Loucy (cell line): Measurements from ENCODE around the gene ITGA2.

Experiments used
- H2AFZ ChIP-seq: fragments of 200-600 bp; sonication (generic); 2 replicates; pipeline ENCODE4 v1.6.0; 2016; ENCODE audit warnings: antibody characterized with exemption, mild to moderate bottlenecking, low read length, moderate library complexity
- H3F3A ChIP-seq: fragments of 200-600 bp; 2 replicates; pipeline ENCODE4 v1.6.0; 2016; ENCODE audit warnings: antibody characterized with exemption, low read depth, mild to moderate bottlenecking
- H3K27me3 ChIP-seq: fragments of 200-600 bp; sonication (generic); 2 replicates; pipeline ENCODE4 v1.6.1; 2014; ENCODE audit warnings: low read length, mild to moderate bottlenecking; ENCODE audit not compliant: insufficient read depth, poor library complexity, severe bottlenecking
- H3K36me3 ChIP-seq: fragments of 200-600 bp; sonication (generic); 2 replicates; pipeline ENCODE4 v1.6.1; 2016; ENCODE audit warnings: low read length; ENCODE audit not compliant: insufficient read depth
- H3K4me1 ChIP-seq: fragments of 200-600 bp; sonication (generic); 2 replicates; pipeline ENCODE4 v1.5.1; 2014; ENCODE audit warnings: low read length, mild to moderate bottlenecking; ENCODE audit not compliant: insufficient read depth, poor library complexity, severe bottlenecking
- H3K4me2 ChIP-seq: fragments of 200-600 bp; sonication (generic); 2 replicates; pipeline ENCODE4 v1.6.0; 2014; ENCODE audit warnings: antibody characterized with exemption, low read length, low read depth, mild to moderate bottlenecking; ENCODE audit not compliant: poor library complexity, severe bottlenecking
- H3K4me3 ChIP-seq: fragments of 200-600 bp; sonication (generic); 2 replicates; pipeline ENCODE4 v1.5.1; 2014; ENCODE audit warnings: low read length, mild to moderate bottlenecking, mixed read lengths; ENCODE audit not compliant: poor library complexity, severe bottlenecking
- H3K79me2 ChIP-seq: fragments of 200-600 bp; sonication (generic); 2 replicates; pipeline ENCODE4 v1.6.1; 2014; ENCODE audit warnings: low read length; ENCODE audit not compliant: insufficient read depth
- H3K9ac ChIP-seq: fragments of 200-600 bp; sonication (generic); 2 replicates; pipeline ENCODE4 v1.6.0; 2014; ENCODE audit warnings: mild to moderate bottlenecking, low read depth, low read length, moderate library complexity; ENCODE audit not compliant: poor library complexity, severe bottlenecking
- H3K9me2 ChIP-seq: fragments of 200-600 bp; sonication (generic); replicated peaks from 2 replicates; pipeline ENCODE4 v1.6.1; 2016; ENCODE audit warnings: low read depth, low read length, mixed read lengths
- H3K9me3 ChIP-seq: fragments of 200-600 bp; sonication (generic); 2 replicates; pipeline ENCODE4 v1.6.1; 2014; ENCODE audit warnings: mild to moderate bottlenecking, antibody characterized with exemption, low read length, low read depth; ENCODE audit not compliant: insufficient read depth
- H4K20me1 ChIP-seq: fragments of 200-600 bp; sonication (generic); 2 replicates; pipeline ENCODE4 v1.6.0; 2014; ENCODE audit warnings: antibody characterized with exemption, low read length, mild to moderate bottlenecking; ENCODE audit not compliant: insufficient read depth, poor library complexity, severe bottlenecking
- CTCF ChIP-seq: fragments of 200-600 bp; sonication (generic); conservative IDR thresholded peaks from 2 replicates; pipeline ENCODE4 v1.5.1; 2014; ENCODE audit warnings: mild to moderate bottlenecking, antibody characterized with exemption, low read length
- EZH2phosphoT487 ChIP-seq: fragments of 200-600 bp; IDR thresholded peaks from 2 replicates; pipeline ENCODE4 v1.6.1; 2018; ENCODE audit warnings: antibody characterized with exemption, mild to moderate bottlenecking, moderate library complexity, borderline replicate concordance

Gene ITGA2

DNA sequence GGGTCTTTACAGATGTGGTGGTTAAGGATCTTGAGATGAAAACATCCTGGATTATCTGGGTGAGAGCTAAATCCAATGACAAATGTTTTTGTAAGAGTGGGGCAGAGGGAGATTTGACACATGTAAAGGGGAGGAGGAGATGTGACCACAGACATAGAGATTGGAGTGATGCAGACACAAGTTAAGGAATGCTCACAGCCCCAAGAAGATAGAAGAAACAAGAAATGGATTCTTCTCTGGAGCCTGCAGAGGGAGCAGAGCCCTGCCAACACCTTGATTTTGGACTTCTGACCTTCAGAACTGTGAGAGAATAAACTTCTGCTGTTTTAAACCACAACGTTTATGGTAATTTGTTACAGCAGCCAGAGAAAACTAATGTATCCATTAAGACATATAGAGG, 21.7 kb downstream of the ITGA2 start:
- no peak overlapping the region for H3K4me3 ChIP-seq
- TF ChIP-seq CTCF (no peak), EZH2phosphoT487 (no peak)
- H3K4me1 ChIP-seq: peaks cover 15% of the 10 kb centered on the region
- H3K4me2 ChIP-seq: no peak overlapping the region
- H3K36me3 ChIP-seq: no peaks in the 10 kb centered on the region
- no peaks in the 10 kb centered on the region for H3K9me2 ChIP-seq
- H4K20me1 ChIP-seq: no peaks in the 10 kb centered on the region
- no peaks in the 10 kb centered on the region for H3K27me3 ChIP-seq
- H3K79me2 ChIP-seq: no peaks in the 10 kb centered on the region
- no peaks in the 10 kb centered on the region for H3K9me3 ChIP-seq
- no peak overlapping the region for H2AFZ ChIP-seq
- no peak overlapping the region for H3K9ac ChIP-seq
- no peaks in the 10 kb centered on the region for H3F3A ChIP-seq

GRCh38 chr5:53011233-53011632, 22.1 kb downstream of the ITGA2 start:
- no peak overlapping the region for H3K4me3 ChIP-seq
- H3K79me2 ChIP-seq: no peaks in the 10 kb centered on the region
- H3K9me3 ChIP-seq: no peaks in the 10 kb centered on the region
- no peaks in the 10 kb centered on the region for H4K20me1 ChIP-seq
- no peaks in the 10 kb centered on the region for H3F3A ChIP-seq
- no peak overlapping the region for H2AFZ ChIP-seq
- H3K4me2 ChIP-seq: no peak overlapping the region
- H3K27me3 ChIP-seq: no peaks in the 10 kb centered on the region
- peaks cover 14% of the 10 kb centered on the region for H3K4me1 ChIP-seq
- H3K9ac ChIP-seq: no peak overlapping the region
- TF ChIP-seq EZH2phosphoT487 (no peak), CTCF (no peak)
- no peaks in the 10 kb centered on the region for H3K9me2 ChIP-seq
- no peaks in the 10 kb centered on the region for H3K36me3 ChIP-seq

- Histone ChIP-seq H3K4me3 (no peak overlapping the region), H3K27me3 (no peaks in the 10 kb centered on the region), H3K79me2 (no peaks in the 10 kb centered on the region), H3K4me2 (no peak overlapping the region), H4K20me1 (no peaks in the 10 kb centered on the region), H3K9me2 (no peaks in the 10 kb centered on the region), H3K9me3 (no peaks in the 10 kb centered on the region), H3F3A (no peaks in the 10 kb centered on the region), H3K9ac (no peak overlapping the region), H2AFZ (no peak overlapping the region), H3K4me1 (no peaks in the 10 kb centered on the region), H3K36me3 (no peaks in the 10 kb centered on the region)
- TF ChIP-seq CTCF (no peak), EZH2phosphoT487 (no peak)
Observed at GRCh38 chr5:53013857-53014256, 24.7 kb downstream of the ITGA2 start.
